Vagina (tissue), 2 donors: ENCODE data around the gene RPS14.

Experiments
- CTCF ChIP-seq, 3 experiments: fragments of 450-650 bp in 2 of 3; fragments of 200-600 bp in 1 of 3; sonication (generic) in 1 of 3; IDR thresholded peaks; one replicate each; pipeline ENCODE4 v1.5.1; 2017 to 2019; ENCODE audit warnings: antibody characterized with exemption in 3 of 3, mild to moderate bottlenecking in 2 of 3, moderate library complexity in 2 of 3
- POLR2A ChIP-seq, 2 donors: fragments of 450-650 bp; IDR thresholded peaks; one replicate each; pipeline ENCODE4 v1.6.1; 2017; ENCODE audit warnings: antibody characterized with exemption in 2 of 2, mild to moderate bottlenecking in 2 of 2, moderate library complexity in 2 of 2

GRCh38 chr5:150422758-150423157 is 26.8 kb downstream of the RPS14 start:
- no peak for TF ChIP-seq POLR2A (IDR thresholded peaks at IDR 0.05)
- TF ChIP-seq CTCF (IDR thresholded peaks at IDR 0.05), result no peak
